ENCODE measurements around the gene RNF19B. TPM values are rescaled to one million over a fixed set of nuclear protein-coding genes. Genes with fewer than 3 reads are reported as not detected.

Gene RNF19B
- total RNA-seq, 1 donor from 2014 or later = 14.2 TPM

DNA sequence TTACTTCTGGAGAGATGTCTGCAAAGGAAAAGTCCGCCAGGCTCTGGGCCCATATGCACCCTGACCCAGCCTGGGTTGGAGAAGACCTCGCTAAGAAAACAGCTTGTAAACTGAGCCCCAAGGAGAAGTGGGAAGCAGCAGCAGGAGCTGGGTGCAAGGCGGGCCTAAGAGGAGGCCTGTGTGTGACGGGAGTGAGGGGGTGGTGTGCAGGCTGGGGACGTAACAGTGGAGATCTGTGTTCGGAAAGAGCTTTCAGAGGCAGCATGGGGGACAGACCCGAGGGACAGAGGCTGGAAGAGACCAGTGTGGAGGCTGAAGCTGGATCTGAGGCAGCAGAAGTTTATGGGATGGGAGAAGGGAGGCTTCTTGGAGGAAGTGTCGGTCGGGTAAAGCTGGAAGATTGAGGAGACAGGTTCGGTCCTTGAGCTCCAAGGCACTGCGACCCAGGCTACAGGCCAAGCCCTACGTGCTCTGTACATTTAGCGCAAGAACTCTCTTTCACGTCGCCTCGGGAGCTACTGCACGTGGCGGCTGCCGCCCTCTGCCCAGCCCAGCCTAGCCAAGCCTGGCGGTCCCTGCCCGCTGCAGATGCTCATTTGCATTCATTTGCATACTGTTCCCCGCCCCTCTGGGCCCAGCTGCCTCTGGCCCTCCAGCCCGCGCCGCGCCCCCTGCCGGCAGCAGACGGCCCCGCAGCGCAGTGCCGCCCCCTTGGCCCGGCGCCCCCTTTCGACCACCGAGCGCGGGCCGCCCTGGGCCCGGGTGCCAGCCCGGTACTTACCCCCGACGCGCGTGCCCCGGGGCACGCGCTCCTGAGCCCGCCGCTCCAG, 72.0 kb downstream of the RNF19B start:
- no peaks in the 10 kb centered on the region for H3K9me3 Mint-ChIP-seq
- H3K4me3 ChIP-seq = peak overlapping the region; percentile 65
- peaks cover 20% of the 10 kb centered on the region for H3K4me1 Mint-ChIP-seq
- peaks cover 26% of the 10 kb centered on the region for H4K20me1 ChIP-seq (ENCODE audit: low read depth)
- H3K36me3 ChIP-seq = no peaks in the 10 kb centered on the region
- peak overlapping the region; percentile 81 for H2AFZ ChIP-seq (replicated peaks)
- H3K4me1 ChIP-seq = peaks cover 15% of the 10 kb centered on the region
- peak overlapping the region; percentile 84 for H3K4me3 Mint-ChIP-seq
- H3K4me2 ChIP-seq = peak overlapping the region; percentile 82
- peaks cover 17% of the 10 kb centered on the region for H3F3A ChIP-seq (ENCODE audit: low read depth)
- no peak overlapping the region for H3K9ac ChIP-seq
- no peaks in the 10 kb centered on the region for H3K36me3 Mint-ChIP-seq
- H3K27me3 ChIP-seq = peaks cover 51% of the 10 kb centered on the region
- peaks cover 28% of the 10 kb centered on the region for H3K27me3 Mint-ChIP-seq (ENCODE audit: insufficient read depth, low read depth)
- TF ChIP-seq EZH2 (IDR thresholded peaks at IDR 0.05) = no peak
- TF ChIP-seq, protein P1, sequence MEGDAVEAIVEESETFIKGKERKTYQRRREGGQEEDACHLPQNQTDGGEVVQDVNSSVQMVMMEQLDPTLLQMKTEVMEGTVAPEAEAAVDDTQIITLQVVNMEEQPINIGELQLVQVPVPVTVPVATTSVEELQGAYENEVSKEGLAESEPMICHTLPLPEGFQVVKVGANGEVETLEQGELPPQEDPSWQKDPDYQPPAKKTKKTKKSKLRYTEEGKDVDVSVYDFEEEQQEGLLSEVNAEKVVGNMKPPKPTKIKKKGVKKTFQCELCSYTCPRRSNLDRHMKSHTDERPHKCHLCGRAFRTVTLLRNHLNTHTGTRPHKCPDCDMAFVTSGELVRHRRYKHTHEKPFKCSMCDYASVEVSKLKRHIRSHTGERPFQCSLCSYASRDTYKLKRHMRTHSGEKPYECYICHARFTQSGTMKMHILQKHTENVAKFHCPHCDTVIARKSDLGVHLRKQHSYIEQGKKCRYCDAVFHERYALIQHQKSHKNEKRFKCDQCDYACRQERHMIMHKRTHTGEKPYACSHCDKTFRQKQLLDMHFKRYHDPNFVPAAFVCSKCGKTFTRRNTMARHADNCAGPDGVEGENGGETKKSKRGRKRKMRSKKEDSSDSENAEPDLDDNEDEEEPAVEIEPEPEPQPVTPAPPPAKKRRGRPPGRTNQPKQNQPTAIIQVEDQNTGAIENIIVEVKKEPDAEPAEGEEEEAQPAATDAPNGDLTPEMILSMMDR (IDR thresholded peaks at IDR 0.05) = peak; percentile 78
- no peaks in the 10 kb centered on the region for H3K79me2 ChIP-seq (ENCODE audit: low read depth)
- H3K27ac Mint-ChIP-seq = no peak overlapping the region
- no peak overlapping the region for H3K27ac ChIP-seq
- DNase-seq (ENCODE audit: low spot score) = peak; percentile 88
- H3K9me3 ChIP-seq (ENCODE audit: low read depth) = no peaks in the 10 kb centered on the region

DNA sequence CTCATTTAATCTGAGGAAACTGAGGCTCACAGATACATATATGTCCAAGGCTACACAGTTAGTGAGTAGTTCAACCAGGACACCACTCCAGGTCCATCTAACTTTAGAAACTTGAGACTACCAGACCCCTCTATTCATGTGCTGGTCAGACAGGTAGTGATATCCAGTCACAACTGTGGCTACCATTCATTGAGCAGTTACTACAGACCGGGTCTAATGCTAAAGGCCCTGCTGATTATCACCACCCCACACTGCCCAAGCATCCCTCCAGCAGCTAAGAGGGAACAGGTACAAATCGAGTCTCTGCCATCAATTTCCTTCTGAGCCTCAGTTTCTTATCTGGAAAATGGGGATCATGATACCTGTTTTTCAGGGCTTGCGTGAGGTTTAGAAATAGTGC, 73.0 kb downstream of the RNF19B start:
- Histone ChIP-seq H3K9ac (no peak overlapping the region), H2AFZ (replicated peaks) (no peak overlapping the region), H3K27me3 (peaks cover 61% of the 10 kb centered on the region), H3K4me3 (no peak overlapping the region), H3F3A (ENCODE audit: low read depth) (peaks cover 17% of the 10 kb centered on the region), H3K79me2 (ENCODE audit: low read depth) (no peaks in the 10 kb centered on the region), H4K20me1 (ENCODE audit: low read depth) (peaks cover 35% of the 10 kb centered on the region), H3K36me3 (no peaks in the 10 kb centered on the region), H3K4me2 (no peak overlapping the region), H3K4me1 (peaks cover 15% of the 10 kb centered on the region), H3K27ac (no peak overlapping the region), H3K9me3 (ENCODE audit: low read depth) (no peaks in the 10 kb centered on the region)
- H3K36me3 Mint-ChIP-seq = no peaks in the 10 kb centered on the region
- H3K9me3 Mint-ChIP-seq = no peaks in the 10 kb centered on the region
- no peak overlapping the region for H3K27ac Mint-ChIP-seq
- peaks cover 38% of the 10 kb centered on the region for H3K27me3 Mint-ChIP-seq (ENCODE audit: insufficient read depth, low read depth)
- no peak for TF ChIP-seq EZH2phosphoT487 (IDR thresholded peaks at IDR 0.05)
- no peak for TF ChIP-seq EZH2 (IDR thresholded peaks at IDR 0.05)
- TF ChIP-seq, protein P1 (IDR thresholded peaks at IDR 0.05) = no peak
- no peak for DNase-seq (ENCODE audit: low spot score)
- H3K4me1 Mint-ChIP-seq = peaks cover 20% of the 10 kb centered on the region
- H3K4me3 Mint-ChIP-seq = peak overlapping the region; percentile 77

DNA sequence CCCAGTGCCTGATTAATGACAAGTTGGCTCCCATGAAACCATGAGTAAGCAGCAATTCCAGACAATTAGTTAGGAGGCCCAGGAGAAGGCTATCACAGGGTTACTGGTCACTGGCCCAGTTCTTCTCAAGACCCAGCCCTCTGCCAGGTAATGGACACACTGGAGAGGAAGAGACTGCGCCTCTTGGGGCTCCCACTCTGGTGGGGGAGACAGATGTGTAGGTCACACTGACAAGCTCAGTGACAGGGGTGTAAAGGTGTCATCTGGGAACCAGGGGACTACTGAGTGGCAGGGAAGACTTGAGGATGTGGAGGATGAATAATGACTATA, 73.4 kb downstream of the RNF19B start:
- H3K79me2 ChIP-seq (ENCODE audit: low read depth) = no peaks in the 10 kb centered on the region
- no peak overlapping the region for H3K9ac ChIP-seq
- Mint-ChIP-seq H3K4me1 (peaks cover 20% of the 10 kb centered on the region), H3K36me3 (no peaks in the 10 kb centered on the region), H3K27ac (no peak overlapping the region), H3K9me3 (no peaks in the 10 kb centered on the region), H3K4me3 (no peak overlapping the region), H3K27me3 (ENCODE audit: insufficient read depth, low read depth) (peaks cover 38% of the 10 kb centered on the region)
- H3K27ac ChIP-seq = no peak overlapping the region
- no peak overlapping the region for H3K4me2 ChIP-seq
- H4K20me1 ChIP-seq (ENCODE audit: low read depth) = peaks cover 38% of the 10 kb centered on the region
- H3K9me3 ChIP-seq (ENCODE audit: low read depth) = no peaks in the 10 kb centered on the region
- no peak for DNase-seq (ENCODE audit: low spot score)
- H3K4me3 ChIP-seq = no peak overlapping the region
- no peak overlapping the region for H2AFZ ChIP-seq (replicated peaks)
- TF ChIP-seq EZH2phosphoT487 (IDR thresholded peaks at IDR 0.05) (no peak), EZH2 (IDR thresholded peaks at IDR 0.05) (no peak)
- TF ChIP-seq, protein P1 (IDR thresholded peaks at IDR 0.05) = no peak
- peaks cover 65% of the 10 kb centered on the region for H3K27me3 ChIP-seq
- peaks cover 16% of the 10 kb centered on the region for H3K4me1 ChIP-seq
- H3F3A ChIP-seq (ENCODE audit: low read depth) = peaks cover 17% of the 10 kb centered on the region
- H3K36me3 ChIP-seq = no peaks in the 10 kb centered on the region
